Stomach smooth muscle (tissue), 2 donors: ENCODE results near the gene MAGEB3.

Source experiments
- H3K27ac ChIP-seq: one replicate; pipeline ENCODE4 v1.7.0; 2013; ENCODE audit warnings: mild to moderate bottlenecking, low read length, inconsistent platforms
- H3K27me3 ChIP-seq, 2 donors: one replicate each; pipeline ENCODE4 v1.7.0; 2013; ENCODE audit warnings: low read length in 2 of 2; ENCODE audit not compliant: insufficient read depth in 2 of 2, control insufficient read depth in 1 of 2
- H3K36me3 ChIP-seq, 2 donors: one replicate each; pipeline ENCODE4 v1.7.0; 2013; ENCODE audit warnings: low read length in 2 of 2; ENCODE audit not compliant: control insufficient read depth in 2 of 2, insufficient read depth in 2 of 2
- H3K4me1 ChIP-seq: one replicate; pipeline ENCODE4 v1.7.0; 2013; ENCODE audit warnings: low read length; ENCODE audit not compliant: control insufficient read depth, insufficient read depth
- H3K4me3 ChIP-seq, 2 donors: one replicate each; pipeline ENCODE4 v1.7.0; 2013; ENCODE audit warnings: low read length in 2 of 2
- H3K9ac ChIP-seq, 2 donors: one replicate each; pipeline ENCODE4 v1.7.0; 2013; ENCODE audit warnings: low read length in 2 of 2, mild to moderate bottlenecking in 1 of 2
- H3K9me3 ChIP-seq, 2 donors: one replicate each; pipeline ENCODE4 v1.7.0; 2013; ENCODE audit warnings: low read length in 2 of 2; ENCODE audit not compliant: control insufficient read depth in 2 of 2
- donor health status: healthy.
- donor health status: Pancreatic carcinoma.

The MAGEB3 gene

GRCh38 chrX:30278365-30278764 lies 47.9 kb downstream of the MAGEB3 start:
- Histone ChIP-seq H3K9me3 (no peaks in the 10 kb centered on the region), H3K36me3 (no peaks in the 10 kb centered on the region), H3K4me1 (no peaks in the 10 kb centered on the region), H3K4me3 (no peak overlapping the region), H3K27me3 (no peaks in the 10 kb centered on the region), H3K27ac (no peak overlapping the region), H3K9ac (no peak overlapping the region)

DNA sequence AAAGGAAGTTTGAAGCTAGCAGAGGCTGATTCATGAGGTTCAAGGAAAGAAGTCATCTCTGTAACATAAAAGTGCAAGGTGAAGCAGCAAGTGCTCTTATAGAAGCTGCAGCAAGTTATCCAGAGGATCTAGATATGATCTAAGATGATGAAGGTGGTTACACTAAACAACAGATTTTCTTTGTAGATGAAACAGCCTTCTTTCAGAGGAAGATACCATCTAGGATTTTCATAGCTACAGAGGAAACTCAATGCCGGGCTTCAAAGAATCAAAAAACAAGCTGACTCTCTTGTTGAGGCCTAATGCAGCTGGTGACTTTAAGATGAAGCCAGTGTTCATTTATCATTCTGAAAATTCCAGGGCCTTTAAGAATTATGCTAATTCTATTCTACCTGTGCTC lies 50.0 kb downstream of the MAGEB3 start:
- Histone ChIP-seq H3K9me3 (no peaks in the 10 kb centered on the region), H3K4me1 (no peaks in the 10 kb centered on the region), H3K27ac (no peak overlapping the region), H3K4me3 (no peak overlapping the region), H3K36me3 (no peaks in the 10 kb centered on the region), H3K27me3 (no peaks in the 10 kb centered on the region), H3K9ac (no peak overlapping the region)

DNA sequence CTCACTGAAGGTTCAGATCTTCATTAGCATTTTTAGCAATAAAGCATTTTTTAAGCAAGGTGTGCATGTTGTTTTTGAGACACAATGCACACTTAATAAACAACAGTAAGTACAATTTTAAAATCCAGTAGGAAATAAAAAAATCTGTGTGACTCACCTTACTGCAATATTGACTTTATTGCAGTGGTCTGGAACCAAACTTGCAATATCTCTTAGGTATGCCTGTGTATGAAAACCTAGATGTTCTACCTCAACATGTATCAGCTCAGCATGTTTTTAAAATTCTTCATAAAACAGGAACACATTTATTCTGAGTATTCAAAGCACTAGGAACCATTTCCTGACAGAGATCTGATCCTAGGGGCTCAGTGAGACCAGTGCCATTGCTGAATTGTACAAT lies 52.1 kb downstream of the MAGEB3 start:
- Histone ChIP-seq H3K36me3 (no peaks in the 10 kb centered on the region), H3K27ac (no peak overlapping the region), H3K9ac (no peak overlapping the region), H3K4me3 (no peak overlapping the region), H3K9me3 (no peaks in the 10 kb centered on the region), H3K27me3 (no peaks in the 10 kb centered on the region), H3K4me1 (no peaks in the 10 kb centered on the region)

DNA sequence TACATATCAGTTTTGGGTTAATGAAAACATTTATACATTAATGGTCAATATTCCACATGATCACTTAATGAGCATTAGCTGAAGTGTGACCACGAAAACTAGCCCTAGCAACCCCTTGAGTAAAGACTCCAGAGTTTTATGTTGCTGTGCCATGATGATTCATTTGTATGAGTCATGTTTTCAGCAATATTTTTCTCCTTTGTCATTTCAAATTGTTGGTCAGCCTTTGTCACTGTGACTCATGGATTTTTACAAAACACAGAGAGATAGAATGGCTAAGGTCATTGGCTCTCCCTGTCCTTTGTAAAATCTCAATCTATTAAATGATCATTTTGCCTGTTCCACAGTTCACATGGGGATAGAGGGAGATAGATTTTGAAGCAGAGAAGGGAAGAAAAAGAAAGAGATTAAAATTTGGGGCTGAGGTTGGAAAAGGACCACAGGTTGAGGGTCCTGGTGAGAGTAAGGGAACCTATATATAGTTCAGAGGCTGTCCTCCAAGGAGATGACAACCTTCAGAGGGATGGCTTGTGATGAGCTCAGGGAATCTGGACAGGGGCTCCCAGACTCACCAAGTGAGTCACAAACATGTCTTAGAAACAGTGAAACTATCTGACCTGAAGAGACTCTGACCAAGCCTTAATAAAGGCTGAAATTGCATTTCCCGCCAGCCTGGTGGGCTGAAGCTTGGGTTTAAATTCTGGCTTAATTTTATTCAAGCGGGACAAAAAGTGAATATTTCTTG lies 53.2 kb downstream of the MAGEB3 start:
- H3K27me3 ChIP-seq: no peaks in the 10 kb centered on the region
- no peak overlapping the region for H3K4me3 ChIP-seq
- H3K4me1 ChIP-seq: no peaks in the 10 kb centered on the region
- H3K9ac ChIP-seq: no peak overlapping the region
- no peaks in the 10 kb centered on the region for H3K9me3 ChIP-seq
- H3K27ac ChIP-seq: no peak overlapping the region
- H3K36me3 ChIP-seq: no peaks in the 10 kb centered on the region
